OCI-LY1 (cell line): Measurements from ENCODE around the gene IQSEC3.

Experiments used
- H2AFZ ChIP-seq: fragments of 200-600 bp; sonication (generic), shearing (Covaris generic); 2 replicates; pipeline ENCODE4 v1.6.0; 2014; ENCODE audit warnings: antibody characterized with exemption, mild to moderate bottlenecking, low read length
- H3F3A ChIP-seq: fragments of 200-600 bp; sonication (generic), shearing (Covaris generic); 2 replicates; pipeline ENCODE4 v1.6.0; 2014; ENCODE audit warnings: mild to moderate bottlenecking, antibody characterized with exemption, low read length, moderate library complexity; ENCODE audit not compliant: insufficient read depth
- H3K27ac ChIP-seq: fragments of 200-600 bp; sonication (generic); 2 replicates; pipeline ENCODE4 v1.5.1; 2014; ENCODE audit warnings: low read length, mixed run types, mild to moderate bottlenecking, low read depth; ENCODE audit not compliant: poor library complexity, severe bottlenecking
- H3K27me3 ChIP-seq: fragments of 200-600 bp; sonication (generic); 2 replicates; pipeline ENCODE4 v1.6.0; 2014; ENCODE audit warnings: antibody characterized with exemption, mild to moderate bottlenecking, low read length, moderate library complexity; ENCODE audit not compliant: insufficient read depth
- H3K36me3 ChIP-seq: fragments of 200-600 bp; sonication (generic); 2 replicates; pipeline ENCODE4 v1.6.1; 2014; ENCODE audit warnings: mild to moderate bottlenecking, antibody characterized with exemption, low read length, moderate library complexity, mixed read lengths; ENCODE audit not compliant: insufficient read depth
- H3K4me1 ChIP-seq: fragments of 200-600 bp; sonication (generic); 2 replicates; pipeline ENCODE4 v1.5.1; 2014; ENCODE audit warnings: mild to moderate bottlenecking, low read length, moderate library complexity; ENCODE audit not compliant: insufficient read depth, severe bottlenecking
- H3K4me2 ChIP-seq: fragments of 200-600 bp; sonication (generic), shearing (Covaris generic); 2 replicates; pipeline ENCODE4 v1.6.1; 2014; ENCODE audit warnings: low read length
- H3K4me3 ChIP-seq: fragments of 200-600 bp; sonication (generic); 2 replicates; pipeline ENCODE4 v1.5.1; 2014; ENCODE audit warnings: low read length, low read depth, mild to moderate bottlenecking, mixed read lengths; ENCODE audit not compliant: poor library complexity, severe bottlenecking
- H3K79me2 ChIP-seq: fragments of 200-600 bp; shearing (Covaris generic); 2 replicates; pipeline ENCODE4 v1.6.1; 2016; ENCODE audit warnings: mixed run types, low read length, mixed read lengths; ENCODE audit not compliant: insufficient read depth
- H3K9ac ChIP-seq: fragments of 200-600 bp; sonication (generic), shearing (Covaris generic); 2 replicates; pipeline ENCODE4 v1.6.1; 2014; ENCODE audit warnings: mild to moderate bottlenecking, low read length, mixed read lengths
- H3K9me2 ChIP-seq: fragments of 200-600 bp; sonication (generic), shearing (Covaris generic); 2 replicates; pipeline ENCODE4 v1.6.1; 2014; ENCODE audit warnings: low read depth, mild to moderate bottlenecking, low read length, mixed read lengths
- H3K9me3 ChIP-seq: fragments of 200-600 bp; shearing (Covaris generic); 2 replicates; pipeline ENCODE4 v1.6.1; 2014; ENCODE audit warnings: low read length, mixed read lengths
- H4K20me1 ChIP-seq: fragments of 200-600 bp; sonication (generic), shearing (Covaris generic); 2 replicates; pipeline ENCODE4 v1.6.0; 2016; ENCODE audit warnings: mild to moderate bottlenecking, low read length; ENCODE audit not compliant: insufficient read depth
- CTCF ChIP-seq: fragments of 200-600 bp; sonication (generic), shearing (Covaris generic); IDR thresholded peaks from 2 replicates; pipeline ENCODE4 v1.5.1; 2017; ENCODE audit warnings: mild to moderate bottlenecking, antibody characterized with exemption, low read length, moderate library complexity, mixed read lengths
- EZH2 ChIP-seq: fragments of 200-600 bp; sonication (generic), shearing (Covaris generic); IDR thresholded peaks from 2 replicates; pipeline ENCODE4 v1.8.0; 2017; ENCODE audit warnings: borderline replicate concordance, mixed run types, mild to moderate bottlenecking, antibody characterized with exemption, low read length, moderate library complexity, mixed read lengths

The IQSEC3 gene

GRCh38 chr12:93266-94005, 26.9 kb downstream of the IQSEC3 start:
- Histone ChIP-seq H3K27me3 (peaks cover 2% of the 10 kb centered on the region; the same call in 1 of the 2 replicates), H3K36me3 (no peaks in the 10 kb centered on the region), H3K9me2 (no peaks in the 10 kb centered on the region), H3K4me3 (no peak overlapping the region), H4K20me1 (no peaks in the 10 kb centered on the region), H3F3A (no peaks in the 10 kb centered on the region), H3K9me3 (peaks cover 6% of the 10 kb centered on the region; the same call in 1 of the 2 replicates), H3K9ac (no peak overlapping the region), H3K4me2 (no peak overlapping the region), H2AFZ (no peak overlapping the region), H3K4me1 (peaks cover 5% of the 10 kb centered on the region), H3K27ac (no peak overlapping the region), H3K79me2 (no peaks in the 10 kb centered on the region)
- no peak for TF ChIP-seq CTCF
- no peak for TF ChIP-seq EZH2

- TF ChIP-seq EZH2 (no peak), CTCF (no peak)
- Histone ChIP-seq H3K9me2 (no peaks in the 10 kb centered on the region), H3K9ac (no peak overlapping the region), H3K27ac (no peak overlapping the region), H3K79me2 (no peaks in the 10 kb centered on the region), H2AFZ (no peak overlapping the region), H3F3A (no peaks in the 10 kb centered on the region), H3K4me1 (peaks cover 5% of the 10 kb centered on the region), H3K4me3 (no peak overlapping the region), H3K4me2 (no peak overlapping the region), H4K20me1 (no peaks in the 10 kb centered on the region), H3K36me3 (no peaks in the 10 kb centered on the region), H3K27me3 (peaks cover 18% of the 10 kb centered on the region; the same call in 1 of the 2 replicates), H3K9me3 (no peaks in the 10 kb centered on the region)
These were observed 30.0 kb downstream of the IQSEC3 start for GRCh38 chr12:96543-96942.

GRCh38 chr12:98924-99352, 32.4 kb downstream of the IQSEC3 start:
- Histone ChIP-seq H3K9ac (no peak overlapping the region), H3K36me3 (no peaks in the 10 kb centered on the region), H3K27ac (no peak overlapping the region), H4K20me1 (no peaks in the 10 kb centered on the region), H3K9me3 (no peaks in the 10 kb centered on the region), H3K4me2 (no peak overlapping the region), H3K4me3 (no peak overlapping the region), H2AFZ (no peak overlapping the region), H3K27me3 (peaks cover 23% of the 10 kb centered on the region; the same call in 1 of the 2 replicates), H3F3A (no peaks in the 10 kb centered on the region), H3K79me2 (no peaks in the 10 kb centered on the region), H3K4me1 (peaks cover 5% of the 10 kb centered on the region), H3K9me2 (no peaks in the 10 kb centered on the region)
- TF ChIP-seq CTCF (no peak), EZH2 (no peak)
